Neural progenitor cell (in vitro differentiated cells): ENCODE results near the gene PSMC4. TPM values are rescaled to one million over a fixed set of nuclear protein-coding genes. Genes with fewer than 3 reads are reported as not detected.

Experiments
- DNase-seq: peaks from one replicate; pipeline ENCODE4 v3.0.0-alpha.2; 2016; ENCODE audit warnings: low spot score
- H2AFZ ChIP-seq: fragments of 200-600 bp; sonication (generic); replicated peaks from 2 replicates; pipeline ENCODE4 v1.6.1; 2016; ENCODE audit warnings: antibody characterized with exemption
- H3F3A ChIP-seq: fragments of 200-600 bp; sonication (generic); 2 replicates; pipeline ENCODE4 v1.6.1; 2016; ENCODE audit warnings: antibody characterized with exemption, low read depth
- H3K27ac ChIP-seq: fragments of 200-600 bp; sonication (generic); 2 replicates; pipeline ENCODE4 v1.5.1; 2016; ENCODE audit warnings: mild to moderate bottlenecking
- H3K27me3 ChIP-seq: fragments of 200-600 bp; sonication (generic); 2 replicates; pipeline ENCODE4 v1.6.1; 2016; ENCODE audit warnings: mild to moderate bottlenecking, moderate library complexity
- H3K36me3 ChIP-seq: fragments of 200-600 bp; sonication (generic); 2 replicates; pipeline ENCODE4 v1.5.1; 2016
- H3K4me1 ChIP-seq: fragments of 200-600 bp; sonication (generic); 2 replicates; pipeline ENCODE4 v1.6.1; 2016; ENCODE audit warnings: mixed run types
- H3K4me2 ChIP-seq: fragments of 200-600 bp; sonication (generic); 2 replicates; pipeline ENCODE4 v1.6.1; 2016
- H3K4me3 ChIP-seq: fragments of 200-600 bp; sonication (generic); 2 replicates; pipeline ENCODE4 v1.5.1; 2016
- H3K79me2 ChIP-seq: fragments of 200-600 bp; sonication (generic); 2 replicates; pipeline ENCODE4 v1.6.1; 2016; ENCODE audit warnings: low read depth
- H3K9ac ChIP-seq: fragments of 200-600 bp; sonication (generic); 2 replicates; pipeline ENCODE4 v1.6.1; 2016
- H3K9me3 ChIP-seq: fragments of 200-600 bp; sonication (generic); 2 replicates; pipeline ENCODE4 v1.5.1; 2016; ENCODE audit warnings: low read depth
- H4K20me1 ChIP-seq: fragments of 200-600 bp; sonication (generic); 2 replicates; pipeline ENCODE4 v1.6.1; 2016; ENCODE audit warnings: low read depth
- H3K27ac Mint-ChIP-seq: 3 replicates; pipeline ENCODE4 v1.8.0; 2021; ENCODE audit warnings: mixed read lengths
- H3K27me3 Mint-ChIP-seq: 2 replicates; pipeline ENCODE4 v1.8.0; 2022; ENCODE audit warnings: low read depth, mild to moderate bottlenecking, inconsistent platforms, moderate library complexity, mixed read lengths; ENCODE audit not compliant: insufficient read depth
- H3K36me3 Mint-ChIP-seq: 3 replicates; pipeline ENCODE4 v1.8.0; 2021; ENCODE audit warnings: mixed read lengths
- H3K4me1 Mint-ChIP-seq: 3 replicates; pipeline ENCODE4 v1.8.0; 2021; ENCODE audit warnings: mixed read lengths
- H3K4me3 Mint-ChIP-seq: 3 replicates; pipeline ENCODE4 v1.8.0; 2021; ENCODE audit warnings: mild to moderate bottlenecking, moderate library complexity, mixed read lengths
- H3K9me3 Mint-ChIP-seq: 3 replicates; pipeline ENCODE4 v1.8.0; 2020; ENCODE audit warnings: mixed read lengths
- EZH2 ChIP-seq: fragments of 200-600 bp; sonication (generic); IDR thresholded peaks from 2 replicates; pipeline ENCODE4 v1.6.1; 2017; ENCODE audit warnings: antibody characterized with exemption, mild to moderate bottlenecking, moderate library complexity
- EZH2phosphoT487 ChIP-seq: fragments of 200-600 bp; sonication (generic); IDR thresholded peaks from 2 replicates; pipeline ENCODE4 v1.6.1; 2017; ENCODE audit warnings: antibody characterized with exemption
- total RNA-seq: library from RNA; depleted of rRNA; stranded (reverse); fragments of >200 nt; gene quantifications from 2 replicates; pipeline ENCODE4 v1.2.3, GENCODE V29; 2015; ENCODE audit warnings: low replicate concordance
- TF ChIP-seq, protein P1 (sequence below): fragments of 200-600 bp; sonication (generic); IDR thresholded peaks from 2 replicates; pipeline ENCODE4 v1.5.1; 2017; ENCODE audit warnings: antibody characterized with exemption, mild to moderate bottlenecking

Gene PSMC4
- total RNA-seq, 1 donor from 2014 or later = 68.7 TPM

DNA sequence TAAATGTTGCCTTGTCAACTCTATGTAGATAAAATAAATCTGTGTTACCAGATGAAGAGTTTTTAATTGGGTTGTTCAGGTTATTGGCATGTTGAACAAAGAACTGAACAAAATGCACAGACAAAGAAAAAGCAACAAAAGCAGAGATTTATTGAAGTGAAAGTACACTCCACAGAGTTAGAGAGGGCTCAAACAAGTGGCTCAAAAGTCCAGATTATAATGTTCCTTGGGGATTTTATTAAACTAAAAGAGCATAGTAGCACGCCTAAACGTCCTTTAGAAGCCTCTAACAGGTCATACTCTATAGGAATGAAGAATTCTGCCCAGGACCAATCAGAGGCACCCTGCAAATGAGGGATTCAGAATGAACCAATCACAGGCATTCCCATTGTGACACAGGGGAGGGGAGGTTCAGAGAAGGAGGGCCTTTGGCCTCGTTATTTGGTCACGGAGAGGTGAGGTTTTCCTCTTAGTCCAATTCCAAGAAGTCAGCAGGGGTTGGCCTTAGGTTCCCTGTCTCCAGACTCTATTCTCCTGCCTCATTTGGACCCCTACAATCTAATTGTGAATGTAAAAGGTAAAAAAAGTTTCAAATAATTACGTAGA is 12.8 kb downstream of the PSMC4 start:
- no peaks in the 10 kb centered on the region for H3F3A ChIP-seq
- peaks cover 21% of the 10 kb centered on the region for H3K9me3 ChIP-seq
- Mint-ChIP-seq H3K4me1 (no peaks in the 10 kb centered on the region), H3K4me3 (no peak overlapping the region), H3K9me3 (peaks cover 50% of the 10 kb centered on the region), H3K27ac (no peak overlapping the region), H3K36me3 (peaks cover 54% of the 10 kb centered on the region), H3K27me3 (peaks cover 2% of the 10 kb centered on the region)
- TF ChIP-seq EZH2 = no peak
- TF ChIP-seq EZH2phosphoT487 = no peak
- TF ChIP-seq, protein P1, sequence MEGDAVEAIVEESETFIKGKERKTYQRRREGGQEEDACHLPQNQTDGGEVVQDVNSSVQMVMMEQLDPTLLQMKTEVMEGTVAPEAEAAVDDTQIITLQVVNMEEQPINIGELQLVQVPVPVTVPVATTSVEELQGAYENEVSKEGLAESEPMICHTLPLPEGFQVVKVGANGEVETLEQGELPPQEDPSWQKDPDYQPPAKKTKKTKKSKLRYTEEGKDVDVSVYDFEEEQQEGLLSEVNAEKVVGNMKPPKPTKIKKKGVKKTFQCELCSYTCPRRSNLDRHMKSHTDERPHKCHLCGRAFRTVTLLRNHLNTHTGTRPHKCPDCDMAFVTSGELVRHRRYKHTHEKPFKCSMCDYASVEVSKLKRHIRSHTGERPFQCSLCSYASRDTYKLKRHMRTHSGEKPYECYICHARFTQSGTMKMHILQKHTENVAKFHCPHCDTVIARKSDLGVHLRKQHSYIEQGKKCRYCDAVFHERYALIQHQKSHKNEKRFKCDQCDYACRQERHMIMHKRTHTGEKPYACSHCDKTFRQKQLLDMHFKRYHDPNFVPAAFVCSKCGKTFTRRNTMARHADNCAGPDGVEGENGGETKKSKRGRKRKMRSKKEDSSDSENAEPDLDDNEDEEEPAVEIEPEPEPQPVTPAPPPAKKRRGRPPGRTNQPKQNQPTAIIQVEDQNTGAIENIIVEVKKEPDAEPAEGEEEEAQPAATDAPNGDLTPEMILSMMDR = no peak
- no peak overlapping the region for H3K9ac ChIP-seq
- no peaks in the 10 kb centered on the region for H3K4me1 ChIP-seq
- H3K4me2 ChIP-seq = no peak overlapping the region
- H3K4me3 ChIP-seq = no peak overlapping the region
- no peak for DNase-seq
- no peaks in the 10 kb centered on the region for H3K27me3 ChIP-seq
- H4K20me1 ChIP-seq = no peaks in the 10 kb centered on the region
- no peak overlapping the region for H3K27ac ChIP-seq
- no peak overlapping the region for H2AFZ ChIP-seq
- peaks cover 13% of the 10 kb centered on the region for H3K36me3 ChIP-seq
- peaks cover 56% of the 10 kb centered on the region for H3K79me2 ChIP-seq

DNA sequence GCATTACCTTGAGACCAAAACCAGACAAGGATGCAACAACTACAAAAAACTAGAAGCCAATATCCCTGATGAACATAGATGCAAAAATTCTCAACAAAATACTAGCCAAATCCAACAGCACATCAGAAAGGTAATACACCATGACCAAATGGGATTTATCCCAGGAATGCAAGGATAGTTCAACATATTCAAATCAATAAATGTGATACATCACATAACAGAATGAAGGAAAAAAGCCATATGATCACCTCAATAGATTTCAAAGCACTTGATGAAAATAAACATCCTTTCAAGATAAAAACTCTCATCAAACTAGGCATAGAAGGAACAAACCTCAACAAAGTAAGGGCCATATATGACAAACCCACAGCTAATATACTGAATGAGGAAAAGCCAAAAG is 15.7 kb downstream of the PSMC4 start:
- Histone ChIP-seq H3K79me2 (peaks cover 83% of the 10 kb centered on the region), H3K9ac (no peak overlapping the region), H4K20me1 (no peaks in the 10 kb centered on the region), H3F3A (no peaks in the 10 kb centered on the region), H3K27me3 (no peaks in the 10 kb centered on the region), H3K4me1 (no peaks in the 10 kb centered on the region), H3K36me3 (peaks cover 13% of the 10 kb centered on the region), H2AFZ (no peak overlapping the region), H3K9me3 (peaks cover 21% of the 10 kb centered on the region), H3K4me3 (no peak overlapping the region), H3K27ac (no peak overlapping the region), H3K4me2 (no peak overlapping the region)
- peaks cover 39% of the 10 kb centered on the region for H3K36me3 Mint-ChIP-seq
- no peak overlapping the region for H3K4me3 Mint-ChIP-seq
- no peaks in the 10 kb centered on the region for H3K27me3 Mint-ChIP-seq
- TF ChIP-seq, protein P1 = no peak
- TF ChIP-seq EZH2 (no peak), EZH2phosphoT487 (no peak)
- no peak overlapping the region for H3K27ac Mint-ChIP-seq
- DNase-seq = no peak
- no peaks in the 10 kb centered on the region for H3K4me1 Mint-ChIP-seq
- H3K9me3 Mint-ChIP-seq = peaks cover 58% of the 10 kb centered on the region

DNA sequence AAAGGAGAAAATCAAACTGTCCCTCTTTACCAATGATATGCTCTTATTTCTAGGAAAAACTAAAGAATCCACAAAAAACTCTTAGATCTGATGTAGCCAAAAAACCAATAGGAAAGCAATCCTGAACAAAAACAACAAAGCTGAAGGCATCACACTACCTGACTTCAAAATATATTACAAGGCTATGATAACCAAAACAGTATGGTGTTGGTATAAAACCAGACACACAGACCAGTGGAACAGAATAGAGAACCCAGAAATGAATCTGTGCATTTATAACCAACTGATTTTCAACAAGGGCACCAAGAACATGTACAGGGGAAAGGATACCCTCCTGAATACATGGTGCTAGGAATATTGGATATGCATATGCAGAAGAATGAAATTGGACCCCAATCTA is 16.2 kb downstream of the PSMC4 start:
- H3K27me3 Mint-ChIP-seq = no peaks in the 10 kb centered on the region
- H3K36me3 Mint-ChIP-seq = peaks cover 40% of the 10 kb centered on the region
- no peak overlapping the region for H3K4me3 ChIP-seq
- H3F3A ChIP-seq = no peaks in the 10 kb centered on the region
- peaks cover 13% of the 10 kb centered on the region for H3K36me3 ChIP-seq
- H3K79me2 ChIP-seq = peaks cover 87% of the 10 kb centered on the region
- no peak overlapping the region for H3K4me2 ChIP-seq
- H3K9ac ChIP-seq = no peak overlapping the region
- no peak overlapping the region for H3K27ac Mint-ChIP-seq
- peaks cover 21% of the 10 kb centered on the region for H3K9me3 ChIP-seq
- no peaks in the 10 kb centered on the region for H3K27me3 ChIP-seq
- H3K4me3 Mint-ChIP-seq = no peak overlapping the region
- H2AFZ ChIP-seq = no peak overlapping the region
- no peak overlapping the region for H3K27ac ChIP-seq
- TF ChIP-seq EZH2 (no peak), EZH2phosphoT487 (no peak)
- TF ChIP-seq, protein P1 = no peak
- DNase-seq = no peak
- H3K9me3 Mint-ChIP-seq = peaks cover 58% of the 10 kb centered on the region
- no peaks in the 10 kb centered on the region for H3K4me1 Mint-ChIP-seq
- H4K20me1 ChIP-seq = no peaks in the 10 kb centered on the region
- H3K4me1 ChIP-seq = no peaks in the 10 kb centered on the region
